HG03378 (cell line): Measurements from ENCODE around the gene TH.

Source experiments
- ATAC-seq: cut with Tn5 transposase; IDR thresholded peaks from one replicate; pipeline ENCODE4 v1.9.1; 2021; ENCODE audit warnings: mild to moderate bottlenecking, moderate library complexity; ENCODE audit not compliant: unreplicated experiment

Gene TH

DNA sequence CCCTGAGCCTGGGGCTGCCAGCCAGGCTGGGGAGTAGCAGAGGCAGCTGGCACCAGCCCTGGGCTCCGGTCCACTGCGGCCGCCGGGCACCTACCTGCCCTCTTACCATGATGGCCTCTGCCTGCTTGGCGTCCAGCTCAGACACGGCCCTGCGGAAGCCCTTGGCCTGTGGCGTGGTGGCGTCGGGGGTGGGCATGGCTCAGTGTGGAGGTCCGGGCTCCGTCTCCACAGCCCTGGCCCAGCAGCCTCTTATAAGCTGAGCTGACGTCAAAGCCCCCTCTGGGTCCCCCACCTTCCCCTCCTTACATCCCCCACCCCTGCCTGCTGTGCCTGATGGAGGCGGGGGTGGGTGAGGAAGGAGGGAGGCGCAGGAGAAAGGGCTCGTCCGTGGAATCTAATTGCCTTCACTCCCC lies at the start of gene TH:
Gene TH, minus strand, starts transcription at position 225 of the 413 bp plus-strand sequence. Its CDS starts 29 bp downstream, at position 196.
- no peak for ATAC-seq

DNA sequence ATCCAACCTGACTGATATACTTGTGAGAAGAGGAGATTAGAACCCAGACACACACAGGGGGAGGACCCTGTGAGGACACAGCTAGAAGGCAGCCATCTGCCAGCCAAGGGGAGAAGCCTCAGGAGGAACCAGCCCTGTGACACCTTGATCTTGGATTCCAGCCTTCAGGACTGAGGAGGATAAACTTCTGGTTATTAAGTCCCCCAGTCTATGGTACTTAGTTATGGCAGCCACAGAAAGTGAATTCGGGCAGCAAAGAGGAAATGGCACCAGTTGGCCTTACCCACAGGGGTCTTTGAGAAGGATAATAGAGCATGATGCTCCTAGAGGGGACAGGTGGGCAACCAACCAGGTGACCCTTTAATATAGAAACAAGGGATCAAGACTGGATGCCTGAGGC lies 49.4 kb upstream of the TH start:
- no peak for ATAC-seq

DNA sequence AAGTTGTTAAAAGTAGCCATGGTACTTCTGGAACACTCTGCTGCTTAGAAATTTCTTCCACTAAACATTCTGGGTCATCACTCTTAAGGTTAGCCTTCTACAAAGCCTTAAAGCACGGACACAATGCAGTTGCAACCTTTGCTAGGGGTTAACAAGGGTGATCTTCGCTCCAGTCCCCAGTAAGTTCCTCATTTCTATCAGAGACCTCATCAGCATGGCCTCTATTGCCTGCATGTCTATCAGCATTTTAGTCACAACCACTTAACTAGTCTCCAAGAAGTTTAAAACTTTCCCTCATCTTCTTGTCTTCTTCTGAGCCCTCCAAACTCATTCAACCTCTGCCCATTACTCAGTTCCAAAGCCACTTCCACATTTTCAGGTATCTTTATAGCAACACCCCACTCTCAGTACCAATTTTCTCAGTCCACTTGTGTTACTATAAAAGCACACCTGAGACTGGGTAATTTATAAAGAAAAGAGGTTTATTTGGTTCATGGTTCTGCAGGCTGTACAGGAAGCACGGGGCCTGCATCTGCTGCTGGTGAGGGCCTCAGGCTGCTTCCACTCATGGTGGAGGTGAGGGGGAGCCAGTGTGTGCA lies 48.7 kb upstream of the TH start:
- ATAC-seq = no peak

DNA sequence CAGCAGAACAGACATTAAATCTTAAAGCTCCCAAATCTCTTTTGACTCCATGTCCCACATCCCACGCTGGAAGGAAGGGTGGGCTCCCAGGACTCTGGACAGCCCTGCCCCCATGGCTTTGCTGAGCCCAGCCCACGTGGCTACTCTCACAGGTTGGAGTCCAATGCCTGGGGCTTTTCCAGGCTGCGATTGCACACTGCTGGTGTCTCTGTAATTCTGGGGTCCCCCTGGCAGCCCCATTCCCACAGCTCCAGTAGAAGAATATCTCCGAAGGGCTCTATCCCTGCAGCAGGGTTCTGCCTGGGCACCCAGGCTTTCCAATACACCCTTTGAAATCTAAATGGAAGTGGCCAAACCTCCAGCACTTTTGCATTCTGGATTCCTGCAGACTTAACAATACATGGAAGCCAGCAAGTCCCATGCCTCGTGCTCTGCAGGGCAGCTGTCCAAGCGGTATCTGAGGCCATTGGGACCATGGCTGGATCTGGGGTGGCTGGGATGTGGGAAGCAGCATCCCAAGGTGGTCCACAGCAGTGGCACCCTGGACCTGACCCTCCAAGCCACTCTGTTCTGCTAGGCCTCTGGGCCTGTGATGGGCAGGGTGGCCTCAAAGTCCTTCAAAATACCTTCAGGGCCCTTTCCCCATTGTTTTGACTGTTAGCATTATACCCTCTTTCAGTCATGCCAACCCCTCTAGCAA lies 47.9 kb upstream of the TH start:
- no peak for ATAC-seq

DNA sequence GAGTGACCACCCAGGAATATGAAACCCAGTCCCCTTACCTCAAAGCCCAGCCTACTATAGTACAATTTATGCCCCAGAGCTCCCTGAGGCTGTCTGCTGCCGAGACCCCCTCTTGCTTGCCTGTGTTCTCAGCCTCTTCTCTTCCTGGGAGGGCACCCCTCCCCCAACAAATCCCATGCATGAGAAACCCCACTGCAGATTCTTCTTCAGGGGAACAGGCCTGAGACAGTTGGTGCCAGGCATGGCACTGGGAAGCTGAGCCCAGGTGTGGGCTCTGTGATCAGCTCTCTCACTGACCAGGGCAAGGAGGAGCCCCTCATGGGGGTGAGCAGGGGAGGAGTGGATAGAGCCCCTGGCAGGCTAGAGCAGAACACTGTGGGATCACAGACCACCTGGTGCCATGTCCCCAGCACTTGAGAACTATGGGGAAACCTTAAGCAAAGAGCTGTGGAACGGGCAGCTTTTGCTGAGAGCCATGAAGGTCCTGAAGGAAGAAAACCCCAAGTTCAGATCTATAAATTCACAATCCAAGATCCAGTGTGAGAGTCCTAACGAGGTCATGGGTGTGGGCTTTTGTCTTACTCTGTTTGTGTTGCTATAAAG lies 46.5 kb upstream of the TH start:
- ATAC-seq = no peak

DNA sequence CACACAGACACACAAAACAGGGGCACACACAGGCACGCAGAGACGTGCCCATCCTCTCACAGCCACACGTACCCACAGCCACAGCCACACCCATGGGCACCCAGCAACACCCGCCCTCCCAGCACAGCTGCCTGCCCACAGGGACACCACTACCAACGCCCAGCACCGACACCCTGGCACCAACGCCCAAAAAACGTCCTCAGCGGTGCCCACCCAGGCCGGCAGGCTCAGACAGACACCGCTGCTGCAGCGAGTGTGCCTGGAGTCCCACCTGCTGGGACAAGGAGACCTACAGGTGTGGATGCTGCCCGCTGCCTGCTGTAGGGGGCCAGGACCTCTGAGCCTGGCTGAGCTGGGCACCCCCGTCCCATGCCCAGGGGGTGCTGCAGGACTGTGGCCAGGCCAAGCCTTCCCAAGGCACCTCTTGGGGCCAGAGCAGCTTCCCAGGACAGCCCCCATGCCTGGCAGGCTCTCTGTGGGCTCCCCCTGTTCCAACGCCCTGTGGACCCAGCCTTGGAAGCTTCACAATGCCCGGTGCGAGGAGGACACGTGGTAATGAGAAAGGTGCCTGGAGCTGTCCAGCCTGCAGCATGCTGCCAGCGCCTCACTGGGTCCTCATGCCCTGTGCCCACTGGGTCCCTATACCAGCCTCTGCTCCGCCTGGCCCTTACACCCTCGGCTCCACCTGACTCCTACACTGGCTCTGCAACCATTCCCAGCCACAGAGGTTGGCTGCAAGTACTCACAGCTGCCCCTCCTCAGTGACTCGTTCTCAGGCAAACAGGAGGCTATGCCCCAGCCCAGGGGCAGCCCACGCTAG lies 45.8 kb upstream of the TH start:
- ATAC-seq = no peak

DNA sequence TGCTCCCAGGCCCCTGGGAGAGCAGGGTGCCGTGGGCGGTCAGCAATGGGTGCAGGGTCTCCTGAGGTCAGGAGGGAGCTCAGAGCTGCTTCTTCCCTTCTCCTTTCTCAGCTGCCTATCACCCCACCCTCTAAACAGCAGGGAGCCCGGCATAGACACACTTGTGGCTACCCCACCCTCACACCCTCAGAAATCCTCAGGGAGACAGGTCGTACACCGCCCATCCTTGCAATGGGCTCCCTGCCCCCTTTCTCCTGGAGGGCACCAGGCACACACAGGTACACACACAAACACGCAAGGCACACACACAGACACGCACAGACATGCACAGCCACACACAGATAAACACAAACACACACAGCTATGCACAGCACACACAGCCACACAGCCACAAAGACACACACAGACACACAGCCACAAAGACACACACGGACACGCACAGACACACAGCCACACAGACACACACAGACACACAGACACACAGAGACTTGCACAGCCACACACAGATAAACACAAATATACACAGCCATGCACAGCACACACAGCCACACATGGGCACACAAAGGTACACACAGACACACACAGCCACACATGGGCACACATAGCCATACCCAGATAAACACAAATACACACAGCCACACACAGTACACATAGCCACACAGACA lies 44.9 kb upstream of the TH start:
- no peak for ATAC-seq

DNA sequence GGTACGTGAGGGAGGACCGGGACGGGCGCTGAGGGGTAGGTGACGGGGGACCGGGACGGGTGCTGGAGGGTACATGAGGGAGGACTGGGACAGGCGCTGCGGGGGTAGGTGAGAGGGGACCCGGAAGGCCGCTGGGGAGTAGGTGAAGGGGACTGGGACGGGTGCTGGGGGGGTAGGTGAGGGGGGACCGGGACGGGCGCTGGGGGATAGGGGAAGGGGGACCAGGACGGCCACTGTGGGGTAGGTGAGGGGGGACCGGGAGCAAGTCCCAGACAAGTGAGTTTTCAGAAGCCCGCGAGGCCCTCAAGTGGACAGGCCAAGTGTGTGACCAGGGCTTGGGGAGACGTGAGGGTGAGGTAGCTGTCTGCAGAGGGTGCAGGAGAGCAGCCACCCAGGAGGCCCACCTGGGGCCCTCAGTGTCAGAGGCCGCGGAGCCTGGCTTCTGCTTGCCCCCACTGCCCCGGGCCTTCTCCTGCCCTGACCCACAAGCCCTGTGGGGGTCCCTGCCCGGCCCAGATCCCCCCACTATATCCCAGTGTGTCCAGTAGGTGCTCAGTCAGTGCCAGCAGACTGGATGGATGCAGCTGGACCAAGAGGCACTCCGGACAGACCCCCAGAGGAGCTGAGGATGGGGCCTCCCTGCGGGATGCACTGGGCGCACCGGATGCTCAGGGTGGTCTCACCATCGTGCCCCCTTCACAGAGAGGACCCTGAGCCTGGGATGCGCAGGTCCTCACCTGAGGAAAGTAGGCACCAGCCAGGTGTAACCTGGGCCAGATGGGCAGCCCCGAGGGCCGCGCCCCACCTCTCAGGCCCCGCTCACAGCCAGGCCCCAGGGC lies 44.2 kb upstream of the TH start:
- ATAC-seq = no peak

DNA sequence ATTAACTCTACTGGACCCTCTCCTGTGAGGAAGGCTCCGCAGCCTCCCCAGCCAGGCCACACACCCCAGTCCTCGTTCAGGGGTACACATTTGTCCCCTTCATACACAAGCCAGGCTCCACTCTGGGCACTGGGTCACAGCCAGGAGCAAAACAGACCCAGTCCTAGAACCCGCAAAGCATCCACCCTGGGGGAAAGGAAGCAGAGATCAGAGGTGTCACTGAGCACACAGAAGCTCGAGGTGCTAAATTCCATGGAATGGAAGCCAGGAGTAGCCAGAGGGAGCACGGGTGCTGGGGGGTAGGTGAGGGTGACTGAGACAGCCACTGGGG lies 43.6 kb upstream of the TH start:
- no peak for ATAC-seq

DNA sequence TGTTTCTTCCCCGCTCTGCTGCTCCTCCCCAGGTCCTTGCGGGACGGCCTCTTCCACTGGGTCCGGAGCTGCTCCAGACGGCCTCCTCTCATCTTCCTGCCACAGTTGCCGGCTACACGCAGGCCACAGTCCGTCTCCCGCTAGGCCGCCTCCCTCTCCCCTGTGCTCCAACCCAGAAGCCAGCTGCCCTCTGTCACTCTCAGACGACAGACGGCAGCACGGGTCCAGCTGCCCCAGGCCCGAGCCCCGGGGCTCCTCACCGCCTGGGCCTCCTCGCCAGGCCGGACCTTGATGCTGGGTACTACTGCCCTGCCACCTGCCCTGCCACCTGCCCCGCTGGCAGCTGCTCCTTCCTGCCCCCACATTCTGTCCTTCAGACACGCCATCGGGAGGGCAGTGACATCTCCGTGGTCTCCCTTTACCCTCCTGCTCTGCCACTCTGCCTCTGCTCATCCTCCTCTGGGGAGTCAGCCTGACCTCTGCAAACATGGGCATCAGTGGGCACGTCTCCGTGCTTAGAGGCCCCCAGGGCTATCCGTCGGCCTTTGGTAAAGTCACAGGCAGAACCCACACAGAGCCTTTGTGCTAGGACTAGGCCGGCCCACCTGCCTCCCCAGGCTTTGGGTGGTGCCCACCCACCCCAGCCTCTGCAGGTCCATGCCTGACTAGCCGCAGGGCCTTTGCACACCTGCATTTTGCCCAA lies 43.1 kb upstream of the TH start:
- ATAC-seq = no peak

DNA sequence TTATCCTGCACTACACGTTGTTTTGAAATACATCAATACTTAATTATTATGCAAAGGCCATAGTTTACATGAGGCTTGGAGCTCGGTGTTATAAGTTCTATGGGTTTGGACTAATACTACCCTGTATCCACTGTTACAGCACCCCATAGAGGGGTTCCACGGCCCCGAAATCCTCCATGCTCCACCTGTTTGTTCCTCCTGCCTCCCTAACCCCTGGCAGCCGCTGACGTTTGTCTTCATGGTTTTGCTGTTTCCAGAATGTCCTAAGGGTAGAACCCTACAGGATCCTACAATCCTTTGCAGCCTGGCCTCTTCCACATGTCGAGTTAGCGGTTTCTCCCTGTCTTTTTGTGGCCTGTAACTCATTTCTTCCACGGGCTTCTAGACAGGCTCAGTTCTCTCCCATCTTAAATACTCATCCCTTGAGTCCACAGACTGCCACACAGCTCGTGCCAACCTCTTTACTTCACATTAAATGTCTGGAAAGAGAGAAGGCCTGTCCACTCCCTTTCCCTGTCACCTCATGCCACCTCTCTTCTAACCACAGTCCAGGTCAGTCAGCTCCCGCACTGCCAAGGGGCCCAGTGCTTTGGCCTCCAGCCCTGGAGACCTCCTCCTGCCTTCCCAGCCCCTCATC lies 42.4 kb upstream of the TH start:
- no peak for ATAC-seq

DNA sequence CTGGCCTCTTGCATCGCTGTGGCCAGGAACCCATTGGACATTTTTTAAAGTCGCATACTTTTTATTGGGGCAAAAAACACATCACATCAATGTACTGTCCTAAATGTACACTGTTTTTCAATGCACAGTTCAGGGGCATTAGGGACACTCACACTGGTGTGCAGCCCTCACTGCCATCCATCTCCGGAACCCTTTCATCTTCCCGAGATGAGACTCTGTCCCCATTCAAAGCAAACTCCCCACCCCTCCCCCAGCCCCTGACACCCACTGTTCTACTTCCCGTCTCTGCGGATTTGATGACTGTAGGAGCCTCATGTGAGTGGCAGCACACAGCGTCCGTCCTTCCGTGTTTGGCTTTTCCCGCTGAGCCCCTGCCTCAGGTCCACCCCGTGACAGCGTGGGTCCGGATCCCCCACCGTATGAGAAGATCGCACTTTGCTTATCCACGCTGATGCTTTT lies 41.8 kb upstream of the TH start:
- no peak for ATAC-seq

DNA sequence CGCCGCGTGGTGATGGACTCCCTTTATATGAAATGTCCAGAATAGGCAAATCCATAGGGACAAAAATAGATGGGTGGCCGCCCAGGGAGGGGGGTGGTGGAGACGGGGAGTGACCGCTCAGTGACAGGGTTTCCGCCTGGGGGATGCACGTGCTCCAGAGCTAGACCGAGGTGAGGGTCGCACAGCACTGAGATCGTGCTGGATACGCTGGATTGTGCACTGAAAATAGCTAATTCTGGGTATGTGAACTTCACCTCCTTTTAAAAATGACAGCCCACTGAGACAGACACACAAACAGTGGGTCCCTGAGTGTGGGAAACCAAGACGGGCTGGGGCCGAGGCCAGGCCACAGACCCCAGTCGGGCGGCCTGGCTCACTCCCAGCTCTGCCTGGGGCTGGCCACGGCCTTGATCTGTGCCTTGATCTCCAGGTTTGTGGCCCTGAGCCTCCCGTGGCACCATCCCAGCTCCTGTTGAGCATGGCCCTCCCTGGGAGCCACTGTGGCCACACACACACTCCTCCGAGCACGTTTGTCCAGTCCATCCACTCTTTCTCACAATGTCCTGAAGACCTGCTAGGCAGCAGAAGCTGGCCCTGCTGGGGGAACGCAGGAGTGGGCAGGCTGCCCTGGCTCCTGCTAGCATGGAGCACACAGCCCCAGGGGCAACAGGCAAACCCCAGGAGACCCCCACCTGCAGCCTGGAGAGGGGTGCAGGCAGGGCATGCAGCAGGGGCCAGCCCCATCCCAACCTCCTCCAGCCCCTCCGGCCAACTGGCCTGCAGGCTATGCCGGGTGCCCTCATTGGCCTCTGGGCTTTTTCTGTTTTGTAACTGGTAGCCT lies 41.0 kb upstream of the TH start:
- no peak for ATAC-seq

DNA sequence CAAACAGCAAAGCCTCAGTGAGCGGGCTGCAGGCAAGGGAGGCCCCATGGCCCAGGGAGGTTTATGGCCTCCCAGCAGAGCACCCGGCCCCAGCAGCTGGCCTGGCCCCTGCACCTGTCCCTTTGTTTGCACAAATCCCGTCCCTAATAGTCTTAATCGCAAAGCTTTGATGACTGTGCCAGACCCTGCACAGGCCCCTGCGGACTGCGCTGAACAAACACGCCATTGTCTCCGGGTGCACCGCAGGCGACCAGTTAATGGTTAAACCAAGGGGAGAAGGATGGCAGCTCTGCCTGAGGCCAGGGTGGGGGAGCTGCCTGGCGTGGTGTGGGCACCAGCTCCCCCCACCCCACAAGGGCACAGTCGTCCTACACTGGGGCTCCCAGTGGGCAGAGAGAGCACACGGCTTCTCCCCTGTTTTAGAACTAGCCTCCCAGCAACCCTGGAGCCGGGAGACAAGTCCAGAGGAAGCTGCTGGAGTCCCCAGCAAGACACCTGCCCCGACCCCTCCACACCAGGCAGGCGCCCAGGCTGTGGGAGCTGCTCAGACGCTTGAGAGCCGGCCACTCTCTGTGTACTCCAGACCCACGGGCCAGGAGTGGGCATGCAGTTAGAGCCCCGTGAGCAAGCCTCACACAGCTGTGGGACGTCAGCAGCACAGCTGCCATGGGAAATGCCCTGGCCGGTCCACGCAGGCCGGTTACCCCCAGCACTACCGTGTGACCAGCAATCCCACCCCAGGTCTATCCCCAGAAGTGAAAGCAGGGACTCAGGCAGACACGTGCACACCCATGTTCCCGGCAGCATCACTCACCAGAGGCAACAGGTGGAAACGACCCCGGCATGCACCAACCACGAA lies 39.7 kb upstream of the TH start:
- no peak for ATAC-seq

DNA sequence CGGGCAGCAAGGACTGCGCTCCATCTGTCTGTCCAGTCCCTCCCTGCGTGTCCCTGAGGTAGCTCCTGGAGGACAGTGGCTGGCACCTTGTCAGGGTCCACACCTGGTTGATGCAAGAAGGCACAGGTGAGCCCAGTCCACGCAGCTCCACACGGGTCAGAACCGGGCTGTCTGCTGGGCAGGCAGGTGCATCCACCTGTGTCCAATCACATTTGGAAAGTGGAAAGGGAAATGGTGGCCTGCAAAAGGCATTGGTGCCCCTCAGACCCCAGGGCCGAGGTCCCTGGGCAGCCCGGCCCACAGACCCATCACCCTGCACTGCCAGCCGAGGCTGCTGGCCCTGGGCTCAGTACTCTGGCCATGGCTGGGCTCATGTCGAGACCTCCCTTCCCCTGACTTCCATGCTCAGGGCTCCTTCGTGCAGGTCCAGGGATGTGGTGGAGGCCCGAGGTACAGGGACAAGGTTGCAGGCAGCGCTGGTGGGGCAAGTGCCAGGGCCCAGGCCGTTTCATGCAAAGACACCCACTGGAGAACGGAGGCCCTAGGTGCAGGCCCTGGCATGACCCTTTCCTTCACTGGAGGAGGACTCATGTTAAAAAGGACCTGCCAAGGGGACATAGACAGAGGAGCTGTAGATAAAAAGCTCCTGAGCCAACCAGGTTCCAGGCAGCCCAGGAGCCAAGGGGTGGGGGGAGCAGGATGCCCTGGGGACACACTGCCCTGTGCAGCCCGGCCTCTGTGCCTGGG lies 38.9 kb upstream of the TH start:
- no peak for ATAC-seq

DNA sequence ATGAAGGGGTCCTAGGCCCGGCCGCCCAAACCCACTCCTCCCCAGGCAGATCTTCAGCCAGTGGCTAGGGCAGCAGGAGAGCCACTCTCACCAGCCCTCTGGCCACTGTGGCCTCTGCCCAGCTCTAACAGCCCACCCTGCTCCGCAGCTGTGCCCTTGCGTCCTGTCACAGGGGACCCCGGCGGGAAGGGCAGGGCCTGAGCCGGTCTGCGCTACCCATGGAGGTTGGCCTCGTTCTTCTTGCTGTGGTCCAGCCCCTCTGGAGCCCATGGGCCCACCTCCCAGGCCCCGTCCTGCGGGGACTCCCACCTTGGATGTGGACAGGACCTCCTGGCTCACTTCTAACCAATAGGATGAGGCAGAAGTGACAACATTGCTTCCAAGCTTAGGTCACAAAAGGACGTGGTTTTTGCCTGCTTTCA lies 38.3 kb upstream of the TH start:
- ATAC-seq = no peak

DNA sequence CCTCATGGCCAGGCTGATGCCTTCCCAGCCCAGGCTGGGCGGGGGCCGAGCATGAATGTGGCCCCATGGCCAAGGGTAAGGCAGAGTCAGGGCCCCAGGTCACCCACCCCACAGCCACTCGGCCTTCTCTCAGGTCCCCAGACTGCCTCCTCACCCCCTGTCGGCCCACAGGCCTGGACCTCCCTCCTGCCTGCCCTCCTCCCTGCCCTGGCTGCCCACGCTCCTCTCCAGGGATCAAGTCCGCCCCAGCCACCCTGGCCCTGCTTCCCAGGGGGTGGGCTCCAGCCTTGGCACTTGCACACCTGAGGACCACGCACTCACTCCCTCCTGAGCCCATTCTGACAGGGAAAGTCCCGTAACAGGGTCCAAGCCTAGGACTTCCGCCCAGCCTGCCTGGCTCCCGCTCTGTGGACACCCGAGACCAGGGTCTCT lies 37.8 kb upstream of the TH start:
- ATAC-seq = no peak
